Sigmoid colon (tissue), 4 donors: ENCODE data around the gene CCN2.

ENCODE experiments used
- CTCF ChIP-seq, 4 experiments: fragments of 450-650 bp in 3 of 4; fragments of 200-600 bp in 1 of 4; IDR thresholded peaks; one replicate each; pipeline ENCODE4 v1.5.1; 2016 to 2019; ENCODE audit warnings: antibody characterized with exemption in 4 of 4, mild to moderate bottlenecking in 3 of 4, moderate library complexity in 2 of 4
- POLR2A ChIP-seq, 2 donors: fragments of 450-650 bp; IDR thresholded peaks; one replicate each; pipeline ENCODE4 v1.6.1; 2016; ENCODE audit warnings: antibody characterized with exemption in 2 of 2, mild to moderate bottlenecking in 2 of 2, moderate library complexity in 2 of 2
- POLR2AphosphoS5 ChIP-seq, 4 donors: sonication (generic); formaldehyde crosslinking; IDR thresholded peaks; one replicate each; pipeline ENCODE4 v1.6.1; 2017; ENCODE audit warnings: antibody characterized with exemption in 4 of 4

DNA sequence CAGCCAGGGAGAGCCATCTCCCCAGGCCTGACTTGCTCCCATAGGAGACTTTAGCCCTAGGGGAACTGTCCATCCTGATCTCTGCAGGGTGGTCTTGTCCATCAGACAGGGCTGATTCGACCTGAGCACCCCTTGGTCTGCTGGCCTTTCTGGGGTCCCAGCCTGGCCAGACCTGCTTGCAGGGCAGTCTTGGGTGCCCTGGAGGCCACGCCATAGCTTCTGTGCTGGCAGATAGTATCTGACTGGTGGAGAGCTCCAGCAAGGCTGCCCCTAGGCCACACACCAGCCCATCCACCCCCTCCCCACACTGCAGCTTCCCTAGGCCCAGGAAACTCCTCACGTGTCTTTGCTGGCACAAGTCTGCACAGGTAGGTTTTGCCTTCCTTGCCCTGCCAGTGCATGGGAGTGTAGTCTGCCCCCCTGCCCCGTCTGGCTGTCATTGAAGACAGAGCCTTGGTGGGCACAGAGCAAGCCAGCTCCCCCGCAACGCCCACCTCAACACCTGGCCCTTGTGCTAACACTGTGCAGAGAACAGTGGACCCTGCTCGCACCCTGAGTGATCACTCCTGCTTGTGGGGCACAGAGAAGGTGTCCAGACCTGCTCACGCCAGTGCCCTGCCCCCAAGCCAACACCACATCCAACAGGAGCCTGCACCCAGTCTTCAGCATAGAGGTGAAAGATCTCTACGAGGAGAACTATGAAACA, 32.4 kb downstream of the CCN2 start:
- TF ChIP-seq POLR2A (IDR thresholded peaks at IDR 0.05), result no peak
- no peak for TF ChIP-seq CTCF (IDR thresholded peaks at IDR 0.05)
- no peak for TF ChIP-seq POLR2AphosphoS5 (IDR thresholded peaks at IDR 0.05)
